ENCODE results near the gene DEFB112. TPM values are rescaled to one million over a fixed set of nuclear protein-coding genes. Genes with fewer than 3 reads are reported as not detected.

Gene DEFB112
- polyA plus RNA-seq, 1 donor from 2014 or later: not detected

DNA sequence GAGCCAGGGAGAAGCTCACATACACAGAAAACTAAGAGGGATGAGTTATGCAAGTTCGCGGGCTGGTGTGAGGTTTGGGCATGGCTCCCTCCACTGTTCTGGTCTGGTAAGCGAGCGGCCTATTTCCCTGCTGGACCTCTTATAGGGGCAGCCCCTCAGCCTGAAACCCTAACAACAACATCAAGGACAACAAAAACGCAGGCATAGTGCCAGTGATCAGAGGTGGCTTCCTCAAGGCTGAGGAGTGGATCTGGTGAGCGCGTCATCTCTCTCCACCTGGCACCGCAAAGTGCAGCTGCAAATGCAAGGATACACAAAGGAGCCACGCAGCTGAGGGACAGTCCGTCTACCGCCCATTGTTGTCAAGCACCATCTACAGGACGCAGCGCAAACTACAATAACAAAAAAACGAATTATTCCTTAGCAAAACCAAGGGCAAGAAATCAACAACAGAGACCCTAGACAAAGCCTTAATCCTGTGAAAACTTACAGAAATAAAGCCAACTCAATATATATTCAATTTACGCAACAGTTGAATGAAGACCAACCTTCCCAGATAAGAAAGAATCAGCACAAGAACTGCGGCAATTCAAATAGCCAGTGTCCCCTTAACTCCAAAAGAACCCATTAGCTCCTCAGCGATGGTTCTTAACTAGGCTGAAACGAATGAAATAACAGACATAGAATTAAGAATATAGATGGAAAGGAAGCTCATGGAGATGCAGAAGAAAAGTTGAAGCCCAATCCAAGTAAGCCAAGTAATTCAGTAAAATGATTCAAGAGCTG is 18.8 kb downstream of the DEFB112 start:
- H3K79me2 ChIP-seq (replicated peaks; ENCODE audit: insufficient read depth, low read length): no peaks in the 10 kb centered on the region
- TF ChIP-seq EZH2 (IDR thresholded peaks at IDR 0.05; ENCODE audit: borderline replicate concordance, insufficient read depth, low read length, poor library complexity, severe bottlenecking) (no peak), MXI1 (conservative IDR thresholded peaks at IDR 0.05; ENCODE audit: poor library complexity, severe bottlenecking) (no peak), POLR2AphosphoS5 (IDR thresholded peaks at IDR 0.05) (no peak), RAD21 (conservative IDR thresholded peaks at IDR 0.05) (no peak), EP300 (conservative IDR thresholded peaks at IDR 0.05; ENCODE audit: poor library complexity, severe bottlenecking) (no peak), TAF1 (IDR thresholded peaks at IDR 0.05; ENCODE audit: low read depth) (no peak), SMC3 (conservative IDR thresholded peaks at IDR 0.05; ENCODE audit: poor library complexity) (no peak)
- TF ChIP-seq, protein P1, sequence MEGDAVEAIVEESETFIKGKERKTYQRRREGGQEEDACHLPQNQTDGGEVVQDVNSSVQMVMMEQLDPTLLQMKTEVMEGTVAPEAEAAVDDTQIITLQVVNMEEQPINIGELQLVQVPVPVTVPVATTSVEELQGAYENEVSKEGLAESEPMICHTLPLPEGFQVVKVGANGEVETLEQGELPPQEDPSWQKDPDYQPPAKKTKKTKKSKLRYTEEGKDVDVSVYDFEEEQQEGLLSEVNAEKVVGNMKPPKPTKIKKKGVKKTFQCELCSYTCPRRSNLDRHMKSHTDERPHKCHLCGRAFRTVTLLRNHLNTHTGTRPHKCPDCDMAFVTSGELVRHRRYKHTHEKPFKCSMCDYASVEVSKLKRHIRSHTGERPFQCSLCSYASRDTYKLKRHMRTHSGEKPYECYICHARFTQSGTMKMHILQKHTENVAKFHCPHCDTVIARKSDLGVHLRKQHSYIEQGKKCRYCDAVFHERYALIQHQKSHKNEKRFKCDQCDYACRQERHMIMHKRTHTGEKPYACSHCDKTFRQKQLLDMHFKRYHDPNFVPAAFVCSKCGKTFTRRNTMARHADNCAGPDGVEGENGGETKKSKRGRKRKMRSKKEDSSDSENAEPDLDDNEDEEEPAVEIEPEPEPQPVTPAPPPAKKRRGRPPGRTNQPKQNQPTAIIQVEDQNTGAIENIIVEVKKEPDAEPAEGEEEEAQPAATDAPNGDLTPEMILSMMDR (IDR thresholded peaks at IDR 0.05; ENCODE audit: poor library complexity, severe bottlenecking): no peak
- TF ChIP-seq, protein P2, sequence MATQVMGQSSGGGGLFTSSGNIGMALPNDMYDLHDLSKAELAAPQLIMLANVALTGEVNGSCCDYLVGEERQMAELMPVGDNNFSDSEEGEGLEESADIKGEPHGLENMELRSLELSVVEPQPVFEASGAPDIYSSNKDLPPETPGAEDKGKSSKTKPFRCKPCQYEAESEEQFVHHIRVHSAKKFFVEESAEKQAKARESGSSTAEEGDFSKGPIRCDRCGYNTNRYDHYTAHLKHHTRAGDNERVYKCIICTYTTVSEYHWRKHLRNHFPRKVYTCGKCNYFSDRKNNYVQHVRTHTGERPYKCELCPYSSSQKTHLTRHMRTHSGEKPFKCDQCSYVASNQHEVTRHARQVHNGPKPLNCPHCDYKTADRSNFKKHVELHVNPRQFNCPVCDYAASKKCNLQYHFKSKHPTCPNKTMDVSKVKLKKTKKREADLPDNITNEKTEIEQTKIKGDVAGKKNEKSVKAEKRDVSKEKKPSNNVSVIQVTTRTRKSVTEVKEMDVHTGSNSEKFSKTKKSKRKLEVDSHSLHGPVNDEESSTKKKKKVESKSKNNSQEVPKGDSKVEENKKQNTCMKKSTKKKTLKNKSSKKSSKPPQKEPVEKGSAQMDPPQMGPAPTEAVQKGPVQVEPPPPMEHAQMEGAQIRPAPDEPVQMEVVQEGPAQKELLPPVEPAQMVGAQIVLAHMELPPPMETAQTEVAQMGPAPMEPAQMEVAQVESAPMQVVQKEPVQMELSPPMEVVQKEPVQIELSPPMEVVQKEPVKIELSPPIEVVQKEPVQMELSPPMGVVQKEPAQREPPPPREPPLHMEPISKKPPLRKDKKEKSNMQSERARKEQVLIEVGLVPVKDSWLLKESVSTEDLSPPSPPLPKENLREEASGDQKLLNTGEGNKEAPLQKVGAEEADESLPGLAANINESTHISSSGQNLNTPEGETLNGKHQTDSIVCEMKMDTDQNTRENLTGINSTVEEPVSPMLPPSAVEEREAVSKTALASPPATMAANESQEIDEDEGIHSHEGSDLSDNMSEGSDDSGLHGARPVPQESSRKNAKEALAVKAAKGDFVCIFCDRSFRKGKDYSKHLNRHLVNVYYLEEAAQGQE (IDR thresholded peaks at IDR 0.05; ENCODE audit: borderline replicate concordance): no peak
- H3K4me3 ChIP-seq (ENCODE audit: low read length): no peak overlapping the region
- no peak overlapping the region for H3K4me2 ChIP-seq (ENCODE audit: low read length)
- H2AFZ ChIP-seq (ENCODE audit: low read depth, low read length): no peak overlapping the region
- H3K9me2 ChIP-seq (ENCODE audit: insufficient read depth, low read length): no peaks in the 10 kb centered on the region
- H3K9me3 ChIP-seq (ENCODE audit: low read length): no peaks in the 10 kb centered on the region
- H3K36me3 ChIP-seq (ENCODE audit: insufficient read depth, low read length): no peaks in the 10 kb centered on the region
- no peak overlapping the region for H3K9ac ChIP-seq (ENCODE audit: low read length)
- no peaks in the 10 kb centered on the region for H3K27me3 ChIP-seq (ENCODE audit: insufficient read depth, low read depth, low read length)
- H3F3A ChIP-seq (ENCODE audit: insufficient read depth, low read length, poor library complexity, severe bottlenecking): no peaks in the 10 kb centered on the region
- H4K20me1 ChIP-seq (ENCODE audit: insufficient read depth): no peaks in the 10 kb centered on the region
- no peak overlapping the region for H3K27ac ChIP-seq (ENCODE audit: low read length)

DNA sequence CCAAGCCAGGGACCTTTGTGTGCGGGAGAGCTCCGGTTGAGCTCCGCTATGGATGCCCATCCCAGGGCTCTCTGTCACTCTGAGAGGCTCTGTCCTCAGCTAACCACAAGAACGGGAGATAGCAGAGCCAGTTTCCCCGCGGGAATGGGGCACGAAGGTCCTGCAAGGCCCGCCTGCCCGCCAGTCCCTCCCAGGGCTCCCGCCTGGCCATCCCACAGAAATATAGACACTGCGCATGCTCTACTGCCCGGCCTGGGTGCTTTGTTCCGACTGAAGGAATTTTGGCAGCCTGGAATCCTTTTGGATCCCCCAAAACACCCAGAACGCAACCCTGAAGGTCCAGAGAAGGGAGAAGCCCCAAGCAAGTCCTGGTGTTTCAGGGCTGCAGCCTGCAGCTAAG is 19.4 kb downstream of the DEFB112 start:
- TF ChIP-seq SMC3 (conservative IDR thresholded peaks at IDR 0.05; ENCODE audit: poor library complexity): no peak
- no peak for TF ChIP-seq RAD21 (conservative IDR thresholded peaks at IDR 0.05)
- no peak for TF ChIP-seq EP300 (conservative IDR thresholded peaks at IDR 0.05; ENCODE audit: poor library complexity, severe bottlenecking)
- TF ChIP-seq, protein P2 (IDR thresholded peaks at IDR 0.05; ENCODE audit: borderline replicate concordance): no peak
- TF ChIP-seq TAF1 (IDR thresholded peaks at IDR 0.05; ENCODE audit: low read depth): no peak
- H3K4me3 ChIP-seq (ENCODE audit: low read length): no peak overlapping the region
- H2AFZ ChIP-seq (ENCODE audit: low read depth, low read length): no peak overlapping the region

More for the DNA sequence above, 19.4 kb downstream of the DEFB112 start:
- Histone ChIP-seq H4K20me1 (ENCODE audit: insufficient read depth) (no peaks in the 10 kb centered on the region), H3K79me2 (replicated peaks; ENCODE audit: insufficient read depth, low read length) (no peaks in the 10 kb centered on the region), H3F3A (ENCODE audit: insufficient read depth, low read length, poor library complexity, severe bottlenecking) (no peaks in the 10 kb centered on the region), H3K9me2 (ENCODE audit: insufficient read depth, low read length) (no peaks in the 10 kb centered on the region), H3K4me2 (ENCODE audit: low read length) (no peak overlapping the region), H3K27me3 (ENCODE audit: insufficient read depth, low read depth, low read length) (no peaks in the 10 kb centered on the region), H3K9me3 (ENCODE audit: low read length) (no peaks in the 10 kb centered on the region), H3K36me3 (ENCODE audit: insufficient read depth, low read length) (no peaks in the 10 kb centered on the region), H3K27ac (ENCODE audit: low read length) (no peak overlapping the region), H3K9ac (ENCODE audit: low read length) (no peak overlapping the region)

All from neural cell (in vitro differentiated cells).